Femur (tissue), 1 donor: Measurements from ENCODE around the gene MEMO1.
"Not testable (repeated sequence)": the region's sequence is repeated elsewhere in the genome, so short reads cannot be mapped to it uniquely, and the experiment has no call there.

Experiments
- DNase-seq: peaks from one replicate; pipeline ENCODE4 v3.0.0-alpha.2; 2017

MEMO1 gene

GRCh38 chr2:31997653-31998052 lies 13.2 kb downstream of the MEMO1 start:
- no peak for DNase-seq

- DNase-seq, result no peak
These were observed 14.1 kb downstream of the MEMO1 start for GRCh38 chr2:31996571-31997150.

GRCh38 chr2:31992934-31993333 lies 17.9 kb downstream of the MEMO1 start:
- DNase-seq, result no peak

- DNase-seq, result no peak
These were observed 18.7 kb downstream of the MEMO1 start for GRCh38 chr2:31992025-31992579.

- no peak for DNase-seq
These were observed 20.9 kb downstream of the MEMO1 start for GRCh38 chr2:31989946-31990345.

- DNase-seq, result no peak
These were observed 23.2 kb downstream of the MEMO1 start for GRCh38 chr2:31987454-31988220.

- DNase-seq, result no peak
These were observed 23.9 kb downstream of the MEMO1 start for GRCh38 chr2:31986906-31987305.

- DNase-seq, result no peak
These were observed 26.9 kb downstream of the MEMO1 start for GRCh38 chr2:31983762-31984467.

- no peak for DNase-seq
These were observed 30.0 kb downstream of the MEMO1 start for GRCh38 chr2:31980674-31981356.

- no peak for DNase-seq
These were observed 30.9 kb downstream of the MEMO1 start for GRCh38 chr2:31979956-31980355.

- DNase-seq, result no peak
These were observed 31.8 kb downstream of the MEMO1 start for GRCh38 chr2:31979018-31979417.

- DNase-seq, result no peak
These were observed 32.4 kb downstream of the MEMO1 start for GRCh38 chr2:31978436-31978835.

- no peak for DNase-seq
These were observed 37.1 kb downstream of the MEMO1 start for GRCh38 chr2:31973665-31974064.

GRCh38 chr2:31972059-31972458 lies 38.7 kb downstream of the MEMO1 start:
- no peak for DNase-seq

GRCh38 chr2:31969178-31969577 lies 41.6 kb downstream of the MEMO1 start:
- no peak for DNase-seq

GRCh38 chr2:31967790-31968189 lies 43.0 kb downstream of the MEMO1 start:
- no peak for DNase-seq

GRCh38 chr2:31966402-31966801 lies 44.4 kb downstream of the MEMO1 start:
- not testable (repeated sequence) for DNase-seq

- no peak for DNase-seq
These were observed 45.7 kb downstream of the MEMO1 start for GRCh38 chr2:31965094-31965493.

- DNase-seq, result no peak
These were observed 47.9 kb downstream of the MEMO1 start for GRCh38 chr2:31962757-31963361.

- no peak for DNase-seq
These were observed 52.6 kb downstream of the MEMO1 start for GRCh38 chr2:31958140-31958717.

GRCh38 chr2:31957354-31958139 lies 53.3 kb downstream of the MEMO1 start:
- no peak for DNase-seq
